NCI-H2029 (cell line): ENCODE measurements around the gene PURB.
"Not testable (repeated sequence)": the region's sequence is repeated elsewhere in the genome, so short reads cannot be mapped to it uniquely, and the experiment has no call there.

ENCODE experiments used
- DNase-seq: peaks from one replicate; lab custom pipeline; 2025; lab: John Stamatoyannopoulos, UW

Gene PURB

DNA sequence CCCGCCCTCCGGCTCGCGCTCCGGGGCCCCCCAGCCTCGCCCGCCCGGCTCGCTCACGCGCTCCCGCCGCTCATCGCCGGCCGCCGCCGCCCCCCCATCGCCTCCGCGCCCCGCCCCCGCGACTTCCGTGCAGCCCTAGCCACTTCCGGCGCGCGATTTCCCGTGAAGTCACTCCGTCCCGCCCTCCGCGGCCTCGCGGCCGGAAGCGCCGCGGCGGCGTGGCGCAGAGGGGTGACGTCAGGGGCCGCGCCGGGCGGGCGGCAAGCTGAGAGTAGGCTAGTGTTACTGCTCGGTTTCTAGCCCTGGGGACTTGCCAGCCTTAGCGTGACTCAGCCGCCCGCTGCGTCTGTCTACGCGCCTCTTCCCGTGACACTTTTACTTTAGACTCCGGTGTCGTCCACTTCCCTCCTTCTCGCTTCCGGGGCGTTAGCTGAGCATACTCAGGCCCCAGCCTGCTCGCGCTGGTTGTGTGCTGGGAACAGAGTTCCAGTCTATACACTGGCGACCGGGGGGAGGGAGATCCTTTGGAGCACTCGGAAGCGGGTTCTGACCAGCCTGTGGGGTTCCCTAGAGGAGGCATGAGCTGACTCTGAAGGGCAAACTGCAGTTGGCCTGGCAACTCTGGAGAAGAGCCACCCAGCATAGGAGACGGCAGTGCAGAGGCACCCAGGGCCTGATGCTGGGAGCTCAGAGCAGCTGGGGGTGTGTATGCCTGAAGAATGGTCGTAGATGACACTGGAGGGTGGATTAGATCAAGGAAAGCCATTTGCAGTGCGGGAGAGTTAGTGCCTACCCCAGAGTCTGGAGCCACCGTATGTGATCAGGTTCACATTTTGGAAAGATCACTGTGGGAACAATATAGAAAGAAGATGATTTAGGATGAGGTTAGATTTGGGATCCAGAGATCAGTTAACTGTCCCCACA, at the start of gene PURB:
Gene PURB, minus strand, starts transcription at position 137 of the 924 bp plus-strand sequence. CDS start 182 bp downstream, outside the sequence.
- peak; percentile 95 for DNase-seq

DNA sequence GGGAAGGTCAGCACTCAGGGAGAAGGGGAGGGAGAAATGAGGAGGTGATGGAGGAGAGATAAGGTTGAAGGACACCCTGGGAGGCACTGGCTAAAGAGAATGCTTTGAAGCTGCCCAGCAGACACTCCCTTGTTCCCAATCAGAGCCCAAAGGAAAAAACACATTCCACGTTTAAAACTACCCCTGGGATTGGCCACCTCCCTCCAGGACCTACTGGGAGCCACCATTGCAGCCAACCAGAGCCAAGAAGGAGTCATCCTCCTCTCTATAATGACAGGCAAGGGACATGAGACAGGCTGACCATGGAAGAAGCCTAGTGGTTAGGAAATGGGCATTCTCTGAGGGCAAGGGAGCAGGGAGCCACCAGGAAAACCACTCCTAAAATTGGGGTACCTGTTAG, 49.7 kb upstream of the PURB start:
- no peak for DNase-seq

DNA sequence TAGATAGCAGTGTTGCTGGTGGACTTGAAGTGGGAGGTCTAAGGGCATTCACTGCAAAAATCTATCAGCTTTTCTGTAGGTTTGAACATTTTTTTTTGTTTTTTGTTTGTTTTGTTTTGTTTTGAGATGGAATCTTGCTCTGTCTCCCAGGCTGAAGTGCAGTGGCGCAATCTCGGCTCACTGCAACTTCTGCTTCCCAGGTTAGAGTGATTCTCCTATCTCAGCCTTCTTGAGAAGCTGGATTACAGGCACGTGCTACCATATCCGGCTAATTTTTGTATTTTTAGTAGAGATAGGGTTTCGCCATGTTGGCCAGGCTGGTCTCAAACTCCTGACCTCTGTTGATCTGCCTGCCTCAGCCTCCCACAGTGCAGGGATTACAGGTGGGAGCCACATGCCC, 49.2 kb upstream of the PURB start:
- not testable (repeated sequence) for DNase-seq

DNA sequence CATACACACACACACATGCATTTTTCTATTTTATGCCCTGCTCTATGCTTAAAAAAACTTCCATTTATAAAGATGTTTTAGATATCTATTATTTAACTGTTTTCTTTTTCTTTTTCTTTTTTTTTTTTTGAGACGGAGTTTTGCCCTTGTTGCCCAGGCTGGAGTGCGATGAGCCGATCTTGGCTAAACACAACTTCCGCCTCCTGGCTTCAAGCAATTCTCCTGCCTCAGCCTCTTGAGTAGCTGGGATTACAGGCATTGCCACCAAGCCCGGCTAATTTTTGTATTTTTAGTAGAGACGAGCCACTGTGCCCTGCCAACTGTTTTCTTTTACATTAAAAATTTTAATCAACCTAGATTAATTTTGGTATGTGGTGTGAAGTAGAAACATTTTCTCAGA, 45.6 kb upstream of the PURB start:
- no peak for DNase-seq

DNA sequence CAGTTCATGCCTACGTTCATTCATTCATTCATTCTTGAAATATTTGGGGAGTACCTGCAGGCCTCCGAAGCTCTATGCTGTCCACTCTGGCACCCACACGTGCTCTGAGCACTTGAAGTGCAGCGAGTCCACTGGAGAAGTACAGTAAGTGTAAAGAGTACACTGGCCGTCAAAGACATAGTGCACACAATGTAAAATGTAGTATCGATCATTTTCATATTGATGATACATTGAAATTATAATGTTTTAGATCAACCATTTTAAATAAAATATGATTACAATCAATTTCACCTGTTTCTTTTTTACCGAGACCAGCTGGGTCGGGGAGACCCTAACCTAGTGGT, 37.0 kb upstream of the PURB start:
- no peak for DNase-seq

DNA sequence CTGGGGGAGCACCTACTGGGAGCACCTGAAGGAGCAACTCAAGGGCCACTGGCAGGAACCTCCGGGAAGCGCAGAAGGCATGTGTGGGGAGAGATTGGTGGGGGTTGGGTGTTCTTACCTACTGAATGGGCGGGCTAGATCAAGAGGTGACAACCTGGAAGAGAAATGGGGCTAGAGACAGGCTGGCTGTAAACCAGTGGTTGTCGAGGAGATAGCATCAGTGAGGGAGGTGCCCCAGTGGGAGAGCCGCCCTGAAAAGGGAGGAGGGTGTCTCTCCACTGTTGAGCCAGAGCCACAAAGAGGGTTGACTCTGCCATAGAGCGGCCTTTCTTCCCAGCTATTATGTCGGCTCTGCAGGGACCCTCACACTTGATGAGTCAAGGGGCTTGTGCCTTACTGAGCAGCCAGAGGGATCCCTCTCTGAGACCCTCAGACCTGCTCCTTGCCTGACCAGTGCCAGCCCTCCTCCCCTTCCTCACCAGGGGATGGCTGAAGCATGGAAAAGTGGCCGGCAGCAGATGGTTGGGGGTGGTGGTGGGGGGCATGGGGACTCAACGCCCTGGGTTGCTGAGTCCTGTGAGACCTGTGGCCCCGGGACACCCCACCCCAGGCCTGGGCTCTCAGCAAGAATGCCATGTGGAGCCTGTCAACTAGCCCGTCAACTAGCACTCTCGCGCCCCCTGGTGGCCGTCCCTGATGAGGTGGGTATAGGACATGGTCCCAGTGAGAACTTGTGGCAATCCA, 36.4 kb upstream of the PURB start:
- peak; percentile 77 for DNase-seq

DNA sequence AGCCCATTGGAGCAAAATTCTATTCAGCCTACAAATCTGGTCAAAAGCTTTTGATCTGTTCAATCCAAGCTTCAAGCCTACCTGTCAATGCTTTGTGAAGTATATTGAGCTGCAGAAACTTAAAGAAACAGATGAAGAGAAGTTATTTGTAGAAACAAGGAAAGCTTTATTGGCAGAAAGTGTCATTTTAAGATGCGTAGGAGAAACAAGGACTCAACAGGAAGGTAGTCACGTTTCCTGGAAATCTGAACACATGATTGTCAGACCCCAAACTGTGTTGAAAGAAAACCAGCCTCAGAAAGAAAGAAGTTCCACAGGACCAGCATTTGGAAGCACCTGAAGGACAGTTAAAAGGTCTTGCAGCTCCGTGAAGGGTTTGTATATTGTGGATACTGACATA, 34.8 kb upstream of the PURB start:
- no peak for DNase-seq

DNA sequence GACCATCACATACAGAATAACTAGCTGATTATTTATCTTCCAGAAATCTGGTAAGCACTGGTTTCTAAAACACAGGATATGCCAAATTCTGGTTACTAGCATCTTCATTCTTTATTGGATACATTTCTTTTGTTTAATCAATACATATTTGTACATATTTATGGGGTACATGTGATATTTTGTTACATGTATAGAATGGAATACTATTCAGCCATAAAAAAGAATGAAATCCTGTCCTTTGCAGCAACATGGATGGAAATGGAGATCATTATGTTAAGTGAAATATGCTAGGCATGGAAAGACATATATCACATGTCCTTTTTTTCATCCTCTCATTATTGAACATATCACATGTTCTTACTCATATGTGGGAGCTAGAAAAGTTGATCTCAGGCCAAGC, 32.7 kb upstream of the PURB start:
- DNase-seq, result no peak

DNA sequence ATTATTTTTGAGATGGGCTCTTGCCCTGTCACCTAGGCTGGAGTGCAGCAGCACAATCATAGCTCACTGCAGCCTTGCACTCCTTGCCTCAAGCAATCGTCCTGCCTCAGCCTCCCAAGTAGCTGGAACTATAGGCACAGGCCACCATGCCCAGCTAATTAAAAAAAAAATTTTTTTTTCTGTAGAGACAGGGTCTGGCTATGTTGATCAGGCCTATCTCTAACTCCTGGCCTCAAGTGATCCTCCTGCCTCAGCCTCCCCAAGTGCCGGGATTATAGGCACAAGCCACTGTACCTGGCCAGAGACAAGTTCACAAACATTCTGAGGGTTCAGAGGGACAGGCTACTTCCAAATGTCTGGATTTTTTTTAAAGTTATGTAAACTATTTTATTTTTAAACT, 32.1 kb upstream of the PURB start:
- DNase-seq, result no peak

DNA sequence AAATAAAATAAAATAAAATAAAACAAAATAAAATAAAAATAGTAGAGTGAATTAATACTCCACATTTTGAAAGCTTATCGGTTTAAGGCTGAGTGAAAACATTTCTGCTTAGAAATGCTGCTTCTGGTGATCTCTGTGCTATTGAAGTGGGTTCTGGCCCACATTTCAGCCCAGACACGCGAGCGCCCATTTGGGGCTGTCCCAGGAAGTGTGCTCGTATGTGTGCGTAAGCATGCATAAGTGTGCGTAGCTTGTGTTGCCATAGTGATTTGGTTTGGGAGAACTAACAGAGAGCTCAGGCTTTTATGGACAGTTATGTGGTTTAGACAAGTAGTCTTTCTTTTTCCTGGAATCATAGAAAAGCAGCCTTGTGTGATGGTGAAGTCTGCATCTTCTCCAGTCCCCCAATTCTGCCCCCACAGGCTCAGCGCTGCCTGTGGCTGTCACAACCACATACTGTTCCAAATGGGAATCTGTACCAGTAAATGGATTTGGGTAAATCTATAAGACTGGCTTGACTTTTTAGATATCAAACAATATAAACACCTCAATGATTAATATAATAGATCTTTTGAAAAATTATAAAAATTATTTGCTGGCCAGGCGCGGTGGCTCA, 29.8 kb upstream of the PURB start:
- DNase-seq, result no peak

DNA sequence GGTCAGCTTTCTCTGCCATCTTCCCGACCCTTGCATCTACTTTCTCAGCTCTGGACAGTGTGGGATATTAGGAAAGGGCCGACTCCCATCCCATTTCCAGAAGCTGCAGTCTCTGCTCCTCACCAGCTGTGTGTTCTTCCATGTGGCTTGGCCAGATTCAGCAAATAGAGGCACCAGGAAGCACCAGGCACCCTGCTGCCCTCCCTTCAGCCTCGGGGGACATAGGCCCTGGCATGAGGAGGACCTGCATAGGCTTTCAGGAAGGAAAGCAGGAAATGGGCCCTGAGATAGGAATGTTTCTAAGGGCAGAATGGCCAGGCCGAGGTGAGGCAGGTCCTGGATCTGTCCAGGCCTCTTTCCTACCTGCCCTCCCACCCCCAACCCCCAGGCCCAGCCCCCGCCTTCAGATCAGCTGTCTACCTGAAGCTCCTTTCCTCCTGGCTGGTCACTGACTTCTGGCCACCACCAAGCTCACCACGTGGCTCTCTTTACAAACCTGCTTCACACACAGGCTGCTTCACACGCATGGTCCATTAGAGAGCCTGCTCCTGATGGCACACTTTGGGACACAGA, 27.5 kb upstream of the PURB start:
- no peak for DNase-seq

DNA sequence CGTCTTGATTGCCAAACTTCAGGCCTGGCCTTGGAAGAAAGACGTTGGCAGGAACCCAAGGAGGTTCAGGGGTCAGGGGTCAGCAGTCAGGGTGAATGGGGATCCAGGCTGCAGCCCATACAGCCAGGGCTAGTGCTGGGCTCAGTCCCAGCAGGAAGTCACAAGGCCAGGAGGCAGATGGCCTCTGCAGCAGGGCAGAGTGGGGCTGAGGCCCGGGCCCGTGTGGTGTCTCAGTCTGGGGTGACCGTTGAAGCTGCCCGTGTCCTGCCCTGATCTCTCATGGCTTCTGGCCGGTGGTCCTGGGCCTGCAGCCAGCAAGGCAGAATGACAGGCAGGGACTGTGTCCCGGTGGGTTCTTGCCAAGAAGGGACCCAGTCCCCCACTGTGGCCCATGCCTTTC, 26.6 kb upstream of the PURB start:
- DNase-seq, result no peak

DNA sequence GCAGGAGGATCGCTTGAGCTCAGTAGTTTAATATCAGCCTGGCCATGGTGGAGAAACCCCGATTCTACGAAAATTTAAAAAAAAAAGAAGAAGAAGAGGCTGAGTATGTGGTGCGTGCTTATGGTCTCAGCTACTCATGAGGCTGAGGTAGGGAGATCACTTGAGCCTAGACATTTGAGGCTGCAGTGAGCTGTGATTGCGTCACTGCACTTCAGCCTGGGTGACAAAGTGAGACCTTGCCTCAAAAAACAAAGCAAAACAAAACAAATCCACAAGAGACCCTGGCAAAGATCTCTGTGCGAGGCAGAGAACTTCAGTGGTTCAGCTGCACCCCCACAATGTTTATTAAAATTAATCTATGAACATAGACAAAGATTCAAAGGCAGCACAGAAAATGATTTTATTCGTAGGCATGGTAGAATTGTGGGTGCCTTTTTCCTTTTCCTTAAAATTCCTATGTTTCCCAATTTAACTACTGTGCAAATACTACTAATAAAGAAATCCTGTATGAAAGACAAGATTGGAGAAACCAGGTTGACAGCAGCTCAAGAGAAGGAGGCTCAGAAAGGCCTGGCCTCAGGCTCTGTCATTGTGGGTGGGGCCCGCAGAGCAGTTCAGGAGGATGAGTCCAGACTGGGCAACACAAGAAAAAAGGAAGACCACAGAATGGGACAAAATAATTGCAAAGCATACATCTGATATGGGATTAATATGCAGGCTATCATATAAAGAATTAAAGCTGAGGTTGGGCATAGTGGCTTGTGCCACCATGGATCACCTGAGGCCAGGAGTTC, 24.5 kb upstream of the PURB start:
- DNase-seq, result no peak

DNA sequence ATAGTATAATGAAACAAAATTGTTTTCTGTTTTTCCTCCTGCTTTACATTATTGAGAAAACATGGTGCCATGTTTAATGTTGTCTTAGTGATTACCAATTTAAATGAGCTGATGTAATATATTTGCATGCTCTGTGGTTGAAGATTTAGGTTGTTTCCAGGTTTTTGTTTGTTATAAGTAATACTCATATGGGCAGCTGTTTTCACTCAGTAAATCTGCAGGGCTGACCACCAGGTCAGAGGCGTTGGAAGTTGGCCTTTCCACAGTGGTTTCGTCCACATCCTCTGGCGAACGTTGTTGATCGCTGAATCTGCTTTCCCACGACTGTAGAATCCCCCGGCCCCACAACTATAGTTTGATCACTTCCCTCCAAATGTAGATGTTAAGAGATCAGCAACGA, 21.6 kb upstream of the PURB start:
- no peak for DNase-seq

DNA sequence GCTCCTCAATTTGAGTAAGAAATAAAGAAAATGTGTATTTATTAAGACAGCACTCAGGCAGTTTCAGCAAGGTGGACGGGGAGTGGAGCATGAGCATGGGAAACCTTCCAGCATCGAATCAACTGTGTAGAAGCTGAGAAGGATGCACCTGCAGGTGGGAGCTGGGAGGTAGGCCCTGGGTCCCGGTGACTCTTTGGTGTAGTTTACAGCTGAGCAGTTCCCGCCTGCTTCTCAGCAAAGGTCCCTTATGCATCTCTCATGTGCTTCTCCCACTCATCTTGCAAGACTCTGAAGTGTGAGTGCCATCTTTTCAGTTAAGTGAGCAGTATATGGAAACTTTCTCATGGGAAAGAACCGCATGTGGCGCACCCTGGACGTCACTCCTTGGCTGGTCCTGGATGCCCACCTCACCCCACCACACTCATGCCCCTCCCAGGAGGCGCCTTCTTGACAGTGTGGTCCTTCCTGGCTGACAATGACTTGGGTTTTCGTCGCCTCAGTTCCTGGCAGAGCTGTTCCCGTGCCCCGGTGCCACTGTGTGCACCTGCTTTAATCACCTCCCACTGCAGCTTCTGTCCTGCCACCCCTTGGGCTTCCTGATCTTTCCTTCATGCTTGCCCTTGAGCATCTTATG, 19.8 kb upstream of the PURB start:
- DNase-seq, result no peak

DNA sequence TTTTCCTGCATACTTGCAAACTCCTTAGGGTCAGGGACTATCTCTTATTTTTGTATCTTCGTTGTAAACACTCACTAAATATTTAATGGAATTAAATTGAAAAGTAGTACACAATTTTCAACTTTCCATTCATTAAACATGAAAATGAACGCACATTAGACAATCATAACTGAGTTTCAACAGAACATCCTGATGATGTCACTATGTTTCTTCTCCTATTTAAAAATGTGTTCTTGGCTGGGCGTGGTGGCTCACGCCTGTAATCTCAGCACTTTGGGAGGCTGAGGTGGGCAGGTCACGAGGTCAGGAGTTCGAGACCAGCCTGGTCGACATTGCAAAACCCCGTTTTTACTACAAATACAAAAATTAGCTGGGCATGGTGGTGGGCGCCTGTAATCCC, 14.1 kb upstream of the PURB start:
- no peak for DNase-seq

DNA sequence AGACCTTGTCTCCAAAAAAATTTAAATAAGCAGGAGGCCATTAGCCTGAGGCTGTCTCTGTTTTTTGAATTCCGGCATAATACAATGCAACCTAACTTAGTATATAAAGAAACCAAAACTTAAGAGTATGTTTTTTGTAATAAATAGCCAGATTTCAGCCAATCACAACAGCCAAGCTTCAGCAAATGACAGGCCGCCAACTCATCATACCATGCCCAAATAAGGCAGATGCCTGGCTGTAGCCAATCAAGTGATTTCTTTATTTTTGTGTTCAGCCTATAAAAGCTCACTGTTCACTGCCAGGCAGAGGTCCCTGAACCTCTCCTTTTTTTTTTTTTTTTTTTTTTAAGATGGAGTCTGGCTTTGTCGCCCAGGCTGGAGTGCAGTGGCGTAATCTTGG, 12.7 kb upstream of the PURB start:
- no peak for DNase-seq

DNA sequence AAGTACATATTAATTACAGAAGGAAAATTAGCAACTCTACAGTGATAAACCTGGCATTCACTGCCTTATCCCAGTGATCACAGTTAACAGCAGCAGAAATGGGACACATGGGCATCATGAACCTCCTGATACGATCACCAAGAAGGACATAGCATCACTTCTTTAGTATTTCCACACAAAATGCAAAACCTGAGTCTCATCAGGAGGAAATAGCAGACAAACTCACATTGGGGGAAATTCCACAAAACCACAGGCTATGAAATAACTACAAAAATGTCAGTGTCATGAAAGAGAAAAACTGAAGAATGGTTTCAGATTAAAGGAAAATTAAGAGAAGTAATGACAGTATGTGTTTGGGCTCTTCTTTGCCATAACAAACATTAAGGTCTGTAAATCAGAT, 12.0 kb upstream of the PURB start:
- DNase-seq, result no peak

DNA sequence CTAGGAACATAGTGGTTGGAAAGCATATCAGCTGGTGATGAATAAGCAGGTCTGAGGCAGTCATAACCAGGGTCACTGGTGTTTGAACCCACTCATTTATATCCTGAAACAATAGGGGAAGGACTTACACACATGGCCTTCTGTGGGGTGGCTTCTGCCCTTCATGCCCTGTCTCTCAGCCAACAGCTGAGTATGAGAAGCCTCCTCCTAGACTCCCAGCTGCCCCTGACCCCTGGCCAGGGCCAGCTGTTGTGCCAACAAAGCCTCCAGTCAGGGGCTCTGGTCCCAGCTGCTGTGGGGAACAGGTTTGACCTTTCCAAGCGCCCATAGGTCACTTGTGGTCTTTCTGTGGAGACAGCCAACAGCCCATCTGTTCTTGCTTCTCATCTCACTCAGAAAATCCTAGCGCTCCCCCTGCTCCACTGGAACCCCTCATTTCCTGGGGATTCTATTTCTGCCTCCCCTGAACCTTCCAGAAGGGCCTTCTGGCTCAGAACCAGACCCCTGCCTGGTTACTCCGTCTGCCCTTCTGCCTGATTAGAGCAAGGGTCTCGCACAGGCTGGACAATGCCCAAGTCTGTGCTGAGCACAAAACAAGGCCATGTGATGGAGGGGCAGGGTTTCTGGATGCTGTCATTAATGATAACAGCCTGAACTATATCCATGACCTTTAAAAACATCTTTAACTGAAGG, 9.7 kb upstream of the PURB start:
- DNase-seq, result no peak

DNA sequence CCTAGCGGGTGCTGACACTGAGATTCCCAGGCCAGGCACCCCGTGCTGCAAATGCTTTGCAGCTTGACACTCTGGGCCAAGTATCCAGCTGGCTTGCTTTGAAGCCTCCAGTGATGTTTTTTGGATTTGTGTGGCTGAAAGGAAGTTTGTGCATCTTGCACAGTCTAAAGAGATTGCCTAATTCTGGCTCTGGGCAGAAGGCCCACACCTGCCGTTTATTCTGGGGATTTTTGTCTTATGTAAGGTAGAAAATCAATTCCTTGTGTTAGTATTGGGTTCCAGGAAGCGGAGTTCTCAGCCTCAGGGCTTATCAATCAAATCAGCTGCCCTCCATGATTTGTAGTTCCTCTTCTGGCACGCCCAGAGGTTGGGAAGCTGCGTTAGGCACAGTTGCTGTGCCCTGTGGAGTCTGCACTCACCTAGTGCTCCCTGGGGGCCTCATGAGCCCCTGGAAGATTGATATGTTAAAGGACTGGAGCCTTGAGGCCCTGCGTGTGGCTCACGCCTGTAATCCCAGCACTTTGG, 8.4 kb upstream of the PURB start:
- no peak for DNase-seq

DNA sequence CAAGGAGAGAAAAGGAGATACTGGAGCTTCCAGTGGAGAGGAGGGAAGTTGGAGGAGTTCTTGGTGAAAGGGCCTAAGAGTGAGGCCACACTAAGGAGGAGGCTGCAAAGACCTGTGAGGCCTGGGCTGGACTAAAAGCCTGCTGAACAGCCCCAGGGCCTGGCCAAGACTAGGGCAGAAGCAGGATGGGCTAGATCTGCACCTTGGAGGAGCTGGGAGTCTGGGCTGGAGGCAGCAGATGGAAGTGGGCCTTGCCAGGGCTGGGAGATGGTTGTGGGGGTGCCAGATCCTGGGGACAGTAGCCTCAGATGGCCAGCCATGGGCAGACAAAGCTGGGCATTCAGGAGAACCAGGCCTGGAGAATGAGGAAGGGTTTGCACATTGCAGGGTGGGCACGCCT, 6.5 kb upstream of the PURB start:
- DNase-seq, result no peak
